HEK293T (cell line): ENCODE data around the gene RYR3.

Experiments used
- CTCF ChIA-PET: fragments of 350-600 bp; formaldehyde crosslinking; extraction: SDS; loops from one replicate; lab custom pipeline; 2021; ENCODE audit warnings: antibody characterized with exemption, inconsistent platforms; lab: Yijun Ruan, JAX
- POLR2A ChIA-PET: fragments of 350-600 bp; formaldehyde crosslinking; extraction: SDS; loops from one replicate; lab custom pipeline; 2020; ENCODE audit warnings: antibody characterized with exemption, inconsistent platforms; lab: Yijun Ruan, JAX
- DNase-seq: peaks from one replicate; pipeline ENCODE4 v3.0.0; 2012; ENCODE audit warnings: mixed read lengths; ENCODE audit errors: extremely low spot score
- ARNT ChIP-seq: fragments of 450-650 bp; IDR thresholded peaks from 2 replicates; pipeline ENCODE4 v1.6.1; 2017; ENCODE audit warnings: mild to moderate bottlenecking
- BHLHE40 ChIP-seq: fragments of 450-650 bp; IDR thresholded peaks from 2 replicates; pipeline ENCODE4 v1.6.1; 2016; ENCODE audit warnings: mild to moderate bottlenecking, moderate library complexity, borderline replicate concordance
- CTBP1 ChIP-seq: fragments of 450-650 bp; IDR thresholded peaks from 2 replicates; pipeline ENCODE4 v1.6.1; 2016; ENCODE audit warnings: borderline replicate concordance
- ELF4 ChIP-seq: fragments of 450-650 bp; IDR thresholded peaks from 2 replicates; pipeline ENCODE4 v1.6.1; 2017; ENCODE audit warnings: antibody characterized with exemption
- FOXA1 ChIP-seq: fragments of 450-650 bp; IDR thresholded peaks from 2 replicates; pipeline ENCODE4 v1.6.1; 2016; ENCODE audit warnings: mild to moderate bottlenecking
- FOXK2 ChIP-seq: fragments of 450-650 bp; IDR thresholded peaks from 2 replicates; pipeline ENCODE4 v1.6.1; 2016; ENCODE audit warnings: mild to moderate bottlenecking
- FOXM1 ChIP-seq: fragments of 450-650 bp; IDR thresholded peaks from 2 replicates; pipeline ENCODE4 v1.6.1; 2017; ENCODE audit warnings: mild to moderate bottlenecking, borderline replicate concordance
- HDGF ChIP-seq: fragments of 450-650 bp; IDR thresholded peaks from 2 replicates; pipeline ENCODE4 v1.6.1; 2017; ENCODE audit warnings: antibody characterized with exemption, borderline replicate concordance
- L3MBTL2 ChIP-seq: fragments of 450-650 bp; conservative IDR thresholded peaks from 2 replicates; pipeline ENCODE4 v1.6.1; 2016; ENCODE audit warnings: mild to moderate bottlenecking
- LEF1 ChIP-seq: fragments of 450-650 bp; IDR thresholded peaks from 2 replicates; pipeline ENCODE4 v1.6.1; 2017; ENCODE audit warnings: mild to moderate bottlenecking, borderline replicate concordance
- NFRKB ChIP-seq: fragments of 450-650 bp; IDR thresholded peaks from 2 replicates; pipeline ENCODE4 v1.6.1; 2016; ENCODE audit warnings: mild to moderate bottlenecking, moderate library complexity
- SP1 ChIP-seq: fragments of 450-650 bp; IDR thresholded peaks from 2 replicates; pipeline ENCODE4 v1.6.1; 2017
- SUZ12 ChIP-seq: fragments of 450-650 bp; IDR thresholded peaks from 2 replicates; pipeline ENCODE4 v1.6.1; 2016; ENCODE audit warnings: mild to moderate bottlenecking
- TARDBP ChIP-seq: fragments of 450-650 bp; IDR thresholded peaks from 2 replicates; pipeline ENCODE4 v1.6.1; 2016
- ZNF384 ChIP-seq: fragments of 450-650 bp; IDR thresholded peaks from 2 replicates; pipeline ENCODE4 v1.6.1; 2016
- TF ChIP-seq, protein P1 (sequence below): fragments of 450-650 bp; IDR thresholded peaks from 2 replicates; pipeline ENCODE4 v1.6.1; 2016

The RYR3 gene

DNA sequence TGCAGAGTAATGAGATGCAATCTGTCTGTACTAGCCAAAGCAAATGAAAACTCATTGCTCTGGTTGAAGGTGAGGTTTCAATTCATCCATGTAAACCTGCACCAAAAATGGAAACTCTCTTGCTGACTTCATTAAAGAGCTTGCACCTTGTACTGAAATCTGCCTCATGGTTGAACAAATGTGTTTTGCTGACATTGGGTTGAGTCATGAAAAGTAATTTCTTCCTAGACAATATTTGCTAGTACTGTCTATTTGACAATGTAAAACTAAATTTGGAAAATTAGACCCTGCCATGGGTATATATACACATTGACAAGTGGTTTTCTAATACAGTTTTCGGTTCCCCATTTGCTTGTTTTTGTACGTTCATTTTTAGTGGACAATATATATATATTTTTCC is 33.3 kb downstream of the RYR3 start:
- no peak for TF ChIP-seq SUZ12
- TF ChIP-seq ARNT = no peak
- no peak for TF ChIP-seq FOXM1
- no peak for TF ChIP-seq L3MBTL2
- TF ChIP-seq FOXA1 = no peak
- no peak for TF ChIP-seq CTBP1
- TF ChIP-seq TARDBP = no peak
- no peak for TF ChIP-seq SP1
- no peak for TF ChIP-seq LEF1
- no peak for TF ChIP-seq ELF4
- TF ChIP-seq NFRKB = no peak
- no peak for TF ChIP-seq HDGF
- TF ChIP-seq ZNF384 = no peak
- TF ChIP-seq, protein P1, sequence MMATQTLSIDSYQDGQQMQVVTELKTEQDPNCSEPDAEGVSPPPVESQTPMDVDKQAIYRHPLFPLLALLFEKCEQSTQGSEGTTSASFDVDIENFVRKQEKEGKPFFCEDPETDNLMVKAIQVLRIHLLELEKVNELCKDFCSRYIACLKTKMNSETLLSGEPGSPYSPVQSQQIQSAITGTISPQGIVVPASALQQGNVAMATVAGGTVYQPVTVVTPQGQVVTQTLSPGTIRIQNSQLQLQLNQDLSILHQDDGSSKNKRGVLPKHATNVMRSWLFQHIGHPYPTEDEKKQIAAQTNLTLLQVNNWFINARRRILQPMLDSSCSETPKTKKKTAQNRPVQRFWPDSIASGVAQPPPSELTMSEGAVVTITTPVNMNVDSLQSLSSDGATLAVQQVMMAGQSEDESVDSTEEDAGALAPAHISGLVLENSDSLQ = no peak
- no peak for TF ChIP-seq FOXK2
- TF ChIP-seq BHLHE40 = no peak
- ChIA-PET POLR2A (no interaction called here), CTCF (no interaction called here)
- no peak for DNase-seq

DNA sequence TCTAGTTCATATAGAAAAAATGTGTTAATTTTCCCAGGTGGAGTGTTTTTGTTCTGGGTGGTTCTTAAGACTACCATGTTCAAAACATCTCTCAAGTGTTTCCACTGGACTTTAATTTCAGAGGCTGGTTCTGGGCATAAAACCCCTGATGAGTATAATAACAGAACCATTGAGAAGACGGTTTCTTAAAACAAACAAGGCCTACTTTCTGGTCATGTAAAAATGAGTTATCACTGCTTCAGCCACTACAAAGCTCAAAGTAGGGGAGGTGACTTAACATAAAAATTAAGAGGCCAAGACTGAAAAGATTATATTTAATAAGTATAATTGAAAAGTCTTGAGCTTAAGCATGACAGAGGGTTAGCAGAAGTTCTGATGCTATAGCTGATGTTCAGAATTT is 33.8 kb downstream of the RYR3 start:
- CTCF ChIA-PET = no interaction called here
- TF ChIP-seq CTBP1 = no peak
- TF ChIP-seq NFRKB = no peak
- TF ChIP-seq ARNT = no peak
- POLR2A ChIA-PET = no interaction called here
- DNase-seq = no peak

DNA sequence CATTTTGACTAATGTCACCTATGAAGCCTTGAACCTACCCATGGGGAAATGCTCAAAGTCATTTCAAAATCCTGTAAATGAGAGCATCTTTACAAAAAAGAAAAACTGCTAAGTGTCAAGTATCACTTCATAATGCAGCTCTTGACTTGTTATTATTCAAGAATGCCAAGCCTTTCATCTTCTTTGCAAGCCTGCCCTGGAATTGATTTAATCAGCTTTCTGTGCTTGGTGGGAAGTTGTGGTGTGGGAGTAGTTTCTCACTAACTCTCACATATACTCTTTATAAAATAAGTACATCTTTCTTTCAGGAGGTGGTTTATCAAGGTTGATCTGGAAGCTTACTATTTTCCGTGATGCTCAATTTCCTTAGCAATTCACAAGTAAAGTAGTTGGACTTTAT is 43.6 kb downstream of the RYR3 start:
- DNase-seq = no peak
- CTCF ChIA-PET = no interaction called here
- TF ChIP-seq FOXM1 (no peak), SP1 (no peak), FOXA1 (no peak), BHLHE40 (no peak), TARDBP (no peak), ARNT (no peak), L3MBTL2 (no peak), NFRKB (no peak), SUZ12 (no peak), ELF4 (no peak), HDGF (no peak), CTBP1 (no peak)
- POLR2A ChIA-PET = no interaction called here

DNA sequence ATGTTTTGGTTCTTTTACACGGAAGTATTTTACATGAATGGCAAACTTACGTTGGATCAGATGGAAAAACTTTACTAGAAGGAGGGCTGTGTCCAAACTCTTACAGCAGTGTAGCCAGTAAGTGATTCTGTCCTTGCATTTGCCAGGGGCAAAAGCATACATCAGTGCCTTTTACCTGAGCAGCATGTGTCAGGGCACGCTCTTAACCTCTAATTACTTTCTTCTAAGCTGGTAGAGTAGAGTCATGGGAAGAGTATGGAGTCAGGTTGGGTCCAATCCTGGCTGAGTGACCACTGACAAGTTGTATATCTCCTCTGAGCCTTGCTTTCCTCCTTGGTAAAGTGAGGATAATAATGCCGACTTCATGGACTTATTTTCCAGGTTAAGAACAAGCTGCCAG is 47.1 kb downstream of the RYR3 start:
- ChIA-PET CTCF (no interaction called here), POLR2A (no interaction called here)
- no peak for DNase-seq
- TF ChIP-seq FOXA1 (no peak), TARDBP (no peak), BHLHE40 (no peak), ELF4 (no peak), L3MBTL2 (no peak), SP1 (no peak), LEF1 (no peak), FOXM1 (no peak), SUZ12 (no peak), CTBP1 (no peak), ARNT (no peak), NFRKB (no peak), ZNF384 (no peak), HDGF (no peak), FOXK2 (no peak)
- TF ChIP-seq, protein P1 = no peak

DNA sequence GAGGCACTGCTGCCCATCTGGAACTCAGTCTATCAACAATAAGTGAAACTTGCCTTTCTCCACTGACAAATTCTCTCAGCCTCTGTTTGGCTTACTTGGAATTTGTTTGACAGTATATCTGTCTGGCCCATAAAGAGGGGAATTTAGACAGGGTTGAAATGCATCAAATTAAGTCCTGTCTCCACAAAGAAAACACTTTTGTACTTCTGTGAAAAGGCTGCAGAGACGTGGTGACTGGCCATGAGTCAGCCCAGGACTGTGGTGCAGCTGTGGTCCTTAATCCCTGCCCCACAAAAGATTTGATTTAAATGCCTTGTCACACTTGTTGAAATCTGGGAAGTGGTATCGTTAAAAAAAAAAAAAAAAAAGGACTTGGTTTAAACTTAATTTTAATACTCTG is 47.5 kb downstream of the RYR3 start:
- no peak for TF ChIP-seq ELF4
- TF ChIP-seq SP1 = no peak
- no peak for TF ChIP-seq SUZ12
- TF ChIP-seq CTBP1 = no peak
- no peak for TF ChIP-seq FOXK2
- no peak for TF ChIP-seq L3MBTL2
- TF ChIP-seq, protein P1 = no peak
- no peak for TF ChIP-seq FOXM1
- TF ChIP-seq FOXA1 = no peak
- no peak for TF ChIP-seq LEF1
- TF ChIP-seq ZNF384 = no peak
- no peak for TF ChIP-seq NFRKB
- TF ChIP-seq ARNT = no peak
- TF ChIP-seq HDGF = no peak
- no peak for TF ChIP-seq TARDBP
- DNase-seq = no peak
- ChIA-PET CTCF (no interaction called here), POLR2A (no interaction called here)

DNA sequence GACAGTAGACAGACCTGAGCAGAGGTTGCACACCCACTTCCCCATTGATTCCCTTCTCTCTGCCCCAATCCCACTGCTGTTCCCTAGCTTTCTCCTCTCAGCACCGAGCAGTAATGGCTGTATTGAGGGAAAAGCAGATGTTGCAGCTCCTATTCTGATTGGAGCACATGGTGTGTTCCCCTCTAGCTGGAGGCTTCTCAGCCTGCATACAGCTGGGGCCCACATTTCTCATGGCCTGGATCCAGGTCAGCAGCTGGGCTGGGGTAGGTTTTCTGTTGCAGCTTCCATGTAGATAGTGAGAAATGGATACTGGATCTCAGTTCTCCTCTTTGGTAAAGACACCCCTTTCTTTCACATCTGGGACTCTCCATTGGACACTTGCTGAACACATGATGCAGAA is 50.1 kb downstream of the RYR3 start:
- DNase-seq = no peak
- POLR2A ChIA-PET = no interaction called here
- CTCF ChIA-PET = no interaction called here
- TF ChIP-seq ELF4 = no peak
- no peak for TF ChIP-seq BHLHE40
- TF ChIP-seq TARDBP = no peak
- no peak for TF ChIP-seq L3MBTL2
- TF ChIP-seq, protein P1 = no peak
- TF ChIP-seq HDGF = no peak
- TF ChIP-seq SUZ12 = no peak
- TF ChIP-seq FOXK2 = no peak
- TF ChIP-seq LEF1 = no peak
- no peak for TF ChIP-seq FOXA1
- TF ChIP-seq FOXM1 = no peak
- no peak for TF ChIP-seq ARNT
